Esophagus muscularis mucosa (tissue), 4 donors: ENCODE data around the gene TRIM5. TPM values are rescaled to one million over a fixed set of nuclear protein-coding genes. Genes with fewer than 3 reads are reported as not detected.

Experiments used
- DNase-seq: peaks from one replicate; pipeline ENCODE4 v3.0.0-alpha.2; 2017; ENCODE audit errors: extremely low spot score
- H3K27ac ChIP-seq, 4 donors: fragments of 200-600 bp; sonication (generic); replicated peaks in 1 of 4; 1 replicate in 3 of 4; 2 replicates in 1 of 4; pipeline ENCODE4 v1.5.1; 2016 to 2019; ENCODE audit warnings: mild to moderate bottlenecking in 1 of 4
- H3K27me3 ChIP-seq, 4 donors: fragments of 200-600 bp; sonication (generic); one replicate each; pipeline versions ENCODE4 v1.5.1 to v1.6.0; 2016 to 2019
- H3K36me3 ChIP-seq, 4 donors: fragments of 200-600 bp; sonication (generic); one replicate each; pipeline ENCODE4 v1.5.1; 2016 to 2019
- H3K4me1 ChIP-seq, 4 donors: fragments of 200-600 bp; sonication (generic); one replicate each; pipeline ENCODE4 v1.5.1; 2016 to 2019
- H3K4me3 ChIP-seq, 4 donors: fragments of 200-600 bp; sonication (generic); 1 replicate in 2 of 4; 2 replicates in 2 of 4; pipeline ENCODE4 v1.5.1; 2016 to 2019; ENCODE audit warnings: mild to moderate bottlenecking in 4 of 4, moderate library complexity in 1 of 4
- H3K9me3 ChIP-seq, 4 donors: fragments of 200-600 bp; sonication (generic); 1 replicate in 3 of 4; 2 replicates in 1 of 4; pipeline ENCODE4 v1.5.1; 2016 to 2019
- EP300 ChIP-seq: sonication (generic); formaldehyde crosslinking; IDR thresholded peaks from one replicate; pipeline ENCODE4 v1.6.1; 2017; ENCODE audit warnings: antibody characterized with exemption
- POLR2A ChIP-seq: fragments of 450-650 bp; IDR thresholded peaks from one replicate; pipeline ENCODE4 v1.6.1; 2017; ENCODE audit warnings: antibody characterized with exemption, moderate library complexity, mild to moderate bottlenecking, low read depth
- POLR2AphosphoS5 ChIP-seq, 2 donors: sonication (generic); formaldehyde crosslinking; IDR thresholded peaks; one replicate each; pipeline ENCODE4 v1.6.1; 2017; ENCODE audit warnings: antibody characterized with exemption in 2 of 2
- WGBS: methylation state at CpG from one replicate; pipeline ENCODE4 v1.1.5; 2018; 5-methylcytosine and 5-hydroxymethylcytosine counted together
- intact Hi-C: fragments of 100-400 bp; cut with DNase I; formaldehyde crosslinking; loops from one replicate; pipeline ENCODE4 v1.15.1; 2023
- total RNA-seq, 4 donors: library from RNA; depleted of rRNA; stranded (reverse); fragments of >200 nt; gene quantifications; one replicate each; pipeline versions ENCODE4 v1.1.0 to v1.2.1, GENCODE V29; 2016
- TF ChIP-seq, protein P1 (sequence below), 3 experiments: fragments of 200-600 bp in 2 of 3; fragments of 450-650 bp in 1 of 3; sonication (generic) in 2 of 3; IDR thresholded peaks; one replicate each; pipeline ENCODE4 v1.5.1; 2017 to 2019; ENCODE audit warnings: antibody characterized with exemption in 3 of 3, mild to moderate bottlenecking in 2 of 3, moderate library complexity in 1 of 3

TRIM5 gene, protein sequence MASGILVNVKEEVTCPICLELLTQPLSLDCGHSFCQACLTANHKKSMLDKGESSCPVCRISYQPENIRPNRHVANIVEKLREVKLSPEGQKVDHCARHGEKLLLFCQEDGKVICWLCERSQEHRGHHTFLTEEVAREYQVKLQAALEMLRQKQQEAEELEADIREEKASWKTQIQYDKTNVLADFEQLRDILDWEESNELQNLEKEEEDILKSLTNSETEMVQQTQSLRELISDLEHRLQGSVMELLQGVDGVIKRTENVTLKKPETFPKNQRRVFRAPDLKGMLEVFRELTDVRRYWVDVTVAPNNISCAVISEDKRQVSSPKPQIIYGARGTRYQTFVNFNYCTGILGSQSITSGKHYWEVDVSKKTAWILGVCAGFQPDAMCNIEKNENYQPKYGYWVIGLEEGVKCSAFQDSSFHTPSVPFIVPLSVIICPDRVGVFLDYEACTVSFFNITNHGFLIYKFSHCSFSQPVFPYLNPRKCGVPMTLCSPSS
- 10 to 100 TPM; 15.9 to 21.5 (median 16.6) TPM for total RNA-seq

DNA sequence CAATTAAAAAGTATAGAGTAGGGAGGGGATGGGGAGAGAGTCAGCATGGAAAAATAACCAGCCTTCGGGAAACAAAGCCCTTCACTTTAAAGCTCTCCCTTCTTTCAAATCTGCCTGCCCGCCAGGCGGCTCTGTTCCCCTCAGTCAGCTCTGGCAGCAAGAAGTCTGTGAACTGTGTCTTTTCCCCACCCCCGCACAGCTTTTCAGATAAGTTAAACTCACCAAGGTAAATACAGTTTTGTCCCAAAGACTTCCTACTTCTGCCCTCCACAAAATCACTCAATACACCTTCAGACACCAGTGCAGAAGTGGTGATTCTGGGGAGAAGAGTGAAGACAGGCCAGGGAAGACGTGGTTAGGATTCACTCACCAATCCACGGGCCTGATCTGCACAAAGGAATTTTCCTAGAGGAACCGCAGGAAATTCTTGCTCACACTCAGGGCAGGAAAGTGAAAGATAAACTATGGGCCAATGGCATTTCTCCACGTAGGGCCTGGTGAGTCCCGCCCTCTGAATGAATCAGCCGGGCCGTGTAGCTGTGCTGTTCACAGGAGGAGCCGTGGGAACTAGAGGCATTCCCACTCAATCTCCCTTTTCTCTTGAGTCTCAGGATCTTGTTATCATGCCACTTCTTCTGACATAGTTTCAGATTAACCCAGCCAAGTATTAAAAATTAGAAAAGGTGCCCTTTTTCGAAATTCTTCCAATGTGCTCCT is at the start of gene TRIM5:
Gene TRIM5 (minus strand): TSS at position 429 of the 717 bp plus-strand sequence. CDS start 4,897 bp downstream, outside the sequence.
- TF ChIP-seq EP300 (no peak), POLR2AphosphoS5 (IDR thresholded peaks at IDR 0.05) (peak; percentile 85 to 87), POLR2A (no peak)
- TF ChIP-seq, protein P1, sequence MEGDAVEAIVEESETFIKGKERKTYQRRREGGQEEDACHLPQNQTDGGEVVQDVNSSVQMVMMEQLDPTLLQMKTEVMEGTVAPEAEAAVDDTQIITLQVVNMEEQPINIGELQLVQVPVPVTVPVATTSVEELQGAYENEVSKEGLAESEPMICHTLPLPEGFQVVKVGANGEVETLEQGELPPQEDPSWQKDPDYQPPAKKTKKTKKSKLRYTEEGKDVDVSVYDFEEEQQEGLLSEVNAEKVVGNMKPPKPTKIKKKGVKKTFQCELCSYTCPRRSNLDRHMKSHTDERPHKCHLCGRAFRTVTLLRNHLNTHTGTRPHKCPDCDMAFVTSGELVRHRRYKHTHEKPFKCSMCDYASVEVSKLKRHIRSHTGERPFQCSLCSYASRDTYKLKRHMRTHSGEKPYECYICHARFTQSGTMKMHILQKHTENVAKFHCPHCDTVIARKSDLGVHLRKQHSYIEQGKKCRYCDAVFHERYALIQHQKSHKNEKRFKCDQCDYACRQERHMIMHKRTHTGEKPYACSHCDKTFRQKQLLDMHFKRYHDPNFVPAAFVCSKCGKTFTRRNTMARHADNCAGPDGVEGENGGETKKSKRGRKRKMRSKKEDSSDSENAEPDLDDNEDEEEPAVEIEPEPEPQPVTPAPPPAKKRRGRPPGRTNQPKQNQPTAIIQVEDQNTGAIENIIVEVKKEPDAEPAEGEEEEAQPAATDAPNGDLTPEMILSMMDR (IDR thresholded peaks at IDR 0.05): peak; percentile 62 to 69 (median 67)
- peak within 1 kb of the TSS; percentile 45 to 65 (median 54) for H3K4me3 ChIP-seq

GRCh38 chr11:5727691-5728090 is 42.8 kb upstream of the TRIM5 start:
- Histone ChIP-seq H3K9me3 (no peaks in the 10 kb centered on the region), H3K36me3 (no peaks in the 10 kb centered on the region), H3K27me3 (no peaks in the 10 kb centered on the region), H3K27ac (no peak overlapping the region), H3K4me3 (no peak overlapping the region), H3K4me1 (no peaks in the 10 kb centered on the region)
- no peak for TF ChIP-seq EP300
- TF ChIP-seq, protein P1 (IDR thresholded peaks at IDR 0.05): no peak
- no peak for TF ChIP-seq POLR2AphosphoS5 (IDR thresholded peaks at IDR 0.05)
- no peak for TF ChIP-seq POLR2A
- 83% methylated on average over 1 of the region's 1 CpG for WGBS
- intact Hi-C loops: no loop called here
- DNase-seq: no peak

More for the DNA sequence above, at the start of gene TRIM5:
- intact Hi-C loops: loop anchor here (10.0 kb wide), 1 partner anchor 120 kb away; the partner anchor contains the start of gene OR52N2
- 2% methylated on average over 13 of the region's 13 CpGs for WGBS
- Histone ChIP-seq H3K27me3 (no peaks in the 10 kb centered on the region), H3K4me1 (peaks cover 10 to 45% (median 39%) of the 10 kb centered on the region in 4 donors), H3K27ac (peak within 1 kb of the TSS; percentile 79 to 87 (median 87)), H3K9me3 (no peaks in the 10 kb centered on the region), H3K36me3 (peaks cover 0 to 5% (median 2%) of the 10 kb centered on the region in 4 donors)
- DNase-seq: peak; percentile 95

DNA sequence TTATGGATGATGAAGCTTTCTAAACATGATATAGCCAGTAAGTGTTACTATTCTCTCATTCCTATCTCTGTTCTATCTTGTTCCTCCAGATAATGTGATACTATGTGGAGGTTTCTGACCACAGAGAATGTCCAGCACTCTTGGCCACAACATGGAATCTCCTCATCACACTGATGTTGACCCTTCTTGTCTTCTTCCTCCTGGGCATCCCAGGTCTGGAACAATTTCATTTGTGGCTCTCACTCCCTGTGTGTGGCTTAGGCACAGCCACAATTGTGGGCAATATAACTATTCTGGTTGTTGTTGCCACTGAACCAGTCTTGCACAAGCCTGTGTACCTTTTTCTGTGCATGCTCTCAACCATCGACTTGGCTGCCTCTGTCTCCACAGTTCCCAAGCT is 41.5 kb upstream of the TRIM5 start:
- no peaks in the 10 kb centered on the region for H3K4me1 ChIP-seq
- 83% methylated on average over 1 of the region's 1 CpG for WGBS
- DNase-seq: no peak
- H3K4me3 ChIP-seq: no peak overlapping the region
- no peak for TF ChIP-seq EP300
- no peak for TF ChIP-seq POLR2AphosphoS5 (IDR thresholded peaks at IDR 0.05)
- TF ChIP-seq, protein P1 (IDR thresholded peaks at IDR 0.05): no peak
- no peak for TF ChIP-seq POLR2A
- H3K9me3 ChIP-seq: no peaks in the 10 kb centered on the region
- intact Hi-C loops: no loop called here
- no peaks in the 10 kb centered on the region for H3K36me3 ChIP-seq
- no peaks in the 10 kb centered on the region for H3K27me3 ChIP-seq
- no peak overlapping the region for H3K27ac ChIP-seq

DNA sequence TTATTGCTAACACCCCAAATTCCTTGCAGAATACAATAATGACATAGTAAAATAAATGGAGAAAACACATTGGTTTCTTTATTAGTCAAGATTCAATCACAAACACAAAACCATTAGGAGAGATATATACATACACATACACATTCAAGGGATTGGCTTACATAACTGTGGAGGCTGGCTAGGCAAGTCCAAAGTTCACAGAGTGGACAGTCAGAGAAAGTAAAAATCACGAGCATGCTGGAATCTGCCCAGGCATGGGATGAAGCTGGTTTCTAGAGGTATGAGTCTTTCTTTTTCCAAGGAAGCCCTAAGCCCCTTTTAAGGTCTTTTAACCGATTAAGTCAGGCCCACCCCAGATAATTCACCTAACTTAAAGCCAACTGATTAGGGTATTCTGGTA is 37.7 kb upstream of the TRIM5 start:
- TF ChIP-seq POLR2A: no peak
- TF ChIP-seq POLR2AphosphoS5 (IDR thresholded peaks at IDR 0.05): no peak
- TF ChIP-seq, protein P1 (IDR thresholded peaks at IDR 0.05): no peak
- TF ChIP-seq EP300: no peak
- DNase-seq: no peak
- no peak overlapping the region for H3K4me3 ChIP-seq
- no peaks in the 10 kb centered on the region for H3K27me3 ChIP-seq
- H3K9me3 ChIP-seq: no peaks in the 10 kb centered on the region
- no peak overlapping the region for H3K27ac ChIP-seq
- 73% methylated on average over 2 of the region's 2 CpGs for WGBS
- intact Hi-C loops: no loop called here
- no peaks in the 10 kb centered on the region for H3K4me1 ChIP-seq
- no peaks in the 10 kb centered on the region for H3K36me3 ChIP-seq
